ENCODE results near the gene SLC25A34.
A peak's percentile ranks its signal among the peaks of the same experiment; 100 is the strongest.

Gene SLC25A34

GRCh38 chr1:15714406-15715136 lies 21.5 kb upstream of the SLC25A34 start:
- peak; percentile 54 for DNase-seq (ENCODE audit: low read depth)

- DNase-seq (ENCODE audit: low read depth), result no peak
Measured at GRCh38 chr1:15717418-15718125, 18.5 kb upstream of the SLC25A34 start.

GRCh38 chr1:15718199-15718601 lies 17.9 kb upstream of the SLC25A34 start:
- DNase-seq (ENCODE audit: low read depth), result no peak

GRCh38 chr1:15719381-15720120 lies 16.5 kb upstream of the SLC25A34 start:
- no peak for DNase-seq (ENCODE audit: low read depth)

GRCh38 chr1:15720861-15721260 lies 15.2 kb upstream of the SLC25A34 start:
- DNase-seq (ENCODE audit: low read depth), result no peak

GRCh38 chr1:15722411-15722810 lies 13.6 kb upstream of the SLC25A34 start:
- DNase-seq (ENCODE audit: low read depth), result no peak

GRCh38 chr1:15722836-15723532 lies 13.1 kb upstream of the SLC25A34 start:
- DNase-seq (ENCODE audit: low read depth), result peak; percentile 8

GRCh38 chr1:15723631-15724246 lies 12.3 kb upstream of the SLC25A34 start:
- DNase-seq (ENCODE audit: low read depth), result no peak

- DNase-seq (ENCODE audit: low read depth), result peak; percentile 60
Measured at GRCh38 chr1:15724949-15725880, 10.8 kb upstream of the SLC25A34 start.

GRCh38 chr1:15726508-15726907 lies 9.6 kb upstream of the SLC25A34 start:
- DNase-seq (ENCODE audit: low read depth), result no peak

GRCh38 chr1:15727021-15727420 lies 9.0 kb upstream of the SLC25A34 start:
- DNase-seq (ENCODE audit: low read depth), result no peak

- DNase-seq (ENCODE audit: low read depth), result no peak
Measured at GRCh38 chr1:15727424-15727823, 8.6 kb upstream of the SLC25A34 start.

GRCh38 chr1:15727866-15728534 lies 8.1 kb upstream of the SLC25A34 start:
- DNase-seq (ENCODE audit: low read depth), result no peak

- DNase-seq (ENCODE audit: low read depth), result no peak
Measured at GRCh38 chr1:15728937-15729657, 7.0 kb upstream of the SLC25A34 start.

- no peak for DNase-seq (ENCODE audit: low read depth)
Measured at GRCh38 chr1:15730423-15730822, 5.6 kb upstream of the SLC25A34 start.

GRCh38 chr1:15730936-15731335 lies 5.1 kb upstream of the SLC25A34 start:
- no peak for DNase-seq (ENCODE audit: low read depth)

GRCh38 chr1:15731735-15732685 lies 4.0 kb upstream of the SLC25A34 start:
- no peak for DNase-seq (ENCODE audit: low read depth)

GRCh38 chr1:15732686-15733081 lies 3.4 kb upstream of the SLC25A34 start:
- no peak for DNase-seq (ENCODE audit: low read depth)
